Measurements from ENCODE around the gene KCNB1. TPM values are rescaled to one million over a fixed set of nuclear protein-coding genes. Genes with fewer than 3 reads are reported as not detected.

KCNB1 gene
- total and polyA plus RNA-seq, 11 donors, result 0.72 to 4.9 (median 1.3) TPM

DNA sequence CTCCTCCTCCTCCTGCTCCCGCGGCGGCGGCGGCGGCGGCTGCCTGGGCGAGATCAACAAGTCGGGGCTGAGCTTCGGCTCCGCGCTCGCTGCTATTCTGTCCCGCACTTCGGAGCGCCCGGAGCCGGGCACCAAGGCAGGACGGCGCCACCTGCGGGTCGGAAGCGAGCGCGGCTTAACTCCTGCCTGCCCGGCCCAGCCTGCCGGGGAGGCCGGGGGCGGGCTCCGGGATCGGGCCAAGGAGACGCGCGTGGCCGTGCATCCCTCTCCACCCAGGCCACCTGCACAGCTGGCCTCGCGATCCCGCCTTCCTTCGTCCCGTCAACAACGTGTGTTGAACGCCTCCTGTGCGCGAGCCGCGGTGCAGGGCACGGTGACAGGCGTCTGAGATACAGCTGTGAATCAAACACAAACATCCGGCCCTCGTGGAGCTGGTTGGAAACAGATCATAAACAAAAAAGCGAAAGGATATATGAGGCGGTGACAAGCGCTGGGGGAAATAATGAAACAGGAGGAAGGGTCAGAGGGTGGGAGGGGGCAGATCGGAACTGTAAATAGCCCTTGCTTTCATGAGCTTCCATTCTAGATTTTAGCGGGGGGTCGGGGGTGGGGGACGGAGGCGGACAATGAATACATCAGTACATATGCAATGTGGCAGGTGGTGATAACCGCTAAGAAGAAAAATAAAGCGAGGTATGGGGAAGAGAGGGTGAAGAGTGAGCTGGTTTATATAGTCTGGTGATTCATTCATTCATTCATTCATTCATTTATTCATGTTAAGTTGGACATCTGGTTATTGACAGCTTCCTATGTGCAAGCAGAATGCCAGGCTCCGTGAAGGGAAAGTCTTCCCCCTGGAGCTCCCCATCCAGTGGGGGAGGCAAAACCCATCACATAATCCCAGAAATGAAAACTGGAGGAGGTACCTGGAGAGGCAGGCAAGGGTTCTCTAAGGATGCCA lies 2.0 kb upstream of the KCNB1 start:
- H3K27ac ChIP-seq, result peak overlapping the region in 1 of 12 donors; percentile 57
- DNase-seq (peak; percentile 75 to 89 (median 77)), ATAC-seq (peak; percentile 73 to 92 (median 90))
- peak overlapping the region in 11 of 12 donors; percentile 31 to 64 (median 48) for H3K4me3 ChIP-seq
- H3K27me3 ChIP-seq, result peaks cover 0 to 43% (median 20%) of the 10 kb centered on the region in 9 donors
- intact Hi-C loops (cut with DNase I), result loop anchor here (1.0 to 5.0 kb wide), 8 partner anchors 48 to 152 kb away; no protein-coding TSS in a partner anchor
- H3K36me3 ChIP-seq, result no peaks in the 10 kb centered on the region
- no peaks in the 10 kb centered on the region for H3K9me3 ChIP-seq
- TF ChIP-seq CTCF (IDR thresholded peaks at IDR 0.05) (peak; percentile 63 to 88 (median 80)), POLR2A (IDR thresholded peaks at IDR 0.05) (no peak)
- H3K4me1 ChIP-seq, result peaks cover 0 to 27% (median 13%) of the 10 kb centered on the region in 12 donors
- WGBS, 4 donors, result 1 to 2% (median 1%) methylated on average over 44 to 61 of the region's 61 CpGs

DNA sequence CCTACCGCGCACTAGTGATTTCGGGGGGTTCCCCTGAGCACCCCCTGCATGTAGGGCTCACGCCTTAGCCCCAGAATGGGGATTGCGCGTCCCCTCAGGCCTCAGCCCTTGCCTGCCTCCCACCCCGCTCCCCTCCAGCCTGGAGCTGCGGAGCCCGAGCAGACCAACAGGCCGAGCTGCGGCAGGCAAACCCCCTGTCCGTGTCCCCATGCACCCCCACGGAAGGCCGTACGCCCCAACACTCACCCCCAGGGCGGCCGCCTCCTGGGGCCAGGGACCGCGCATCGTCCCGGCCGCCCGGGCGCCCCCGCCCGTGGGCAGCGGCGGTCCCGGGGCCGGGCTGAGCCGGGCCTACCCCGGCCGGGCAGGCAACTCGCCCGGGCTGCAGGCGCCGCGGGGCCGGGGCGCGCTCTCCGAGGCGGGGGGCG lies 1.2 kb upstream of the KCNB1 start:
- H3K27ac ChIP-seq, result peak overlapping the region in 1 of 12 donors; percentile 77
- no peaks in the 10 kb centered on the region for H3K9me3 ChIP-seq
- TF ChIP-seq CTCF (IDR thresholded peaks at IDR 0.05), result no peak
- no peak for TF ChIP-seq POLR2A (IDR thresholded peaks at IDR 0.05)
- 1% methylated on average over 16 to 44 of the region's 44 CpGs for whole genome bisulfite sequencing, 4 donors
- no peaks in the 10 kb centered on the region for H3K36me3 ChIP-seq
- ATAC-seq (no peak), DNase-seq (no peak)
- intact Hi-C loops (cut with DNase I), result loop anchor here (1.0 to 5.0 kb wide), 7 partner anchors 49 to 149 kb away; no protein-coding TSS in a partner anchor
- H3K4me1 ChIP-seq, result peaks cover 0 to 27% (median 13%) of the 10 kb centered on the region in 12 donors
- peaks cover 0 to 43% (median 16%) of the 10 kb centered on the region in 9 donors for H3K27me3 ChIP-seq
- H3K4me3 ChIP-seq, result peak overlapping the region in 11 of 12 donors; percentile 22 to 64 (median 47)

GRCh38 chr20:49483018-49483695 lies 689 bp upstream of the KCNB1 start:
- H3K36me3 ChIP-seq, result no peaks in the 10 kb centered on the region
- DNase-seq, result no peak
- H3K4me1 ChIP-seq, result peaks cover 0 to 27% (median 13%) of the 10 kb centered on the region in 12 donors
- peaks cover 0 to 43% (median 16%) of the 10 kb centered on the region in 9 donors for H3K27me3 ChIP-seq
- TF ChIP-seq POLR2A (IDR thresholded peaks at IDR 0.05) (no peak), CTCF (IDR thresholded peaks at IDR 0.05) (no peak)
- WGBS, 4 donors, result 2 to 3% (median 3%) methylated on average over 26 to 27 of the region's 27 CpGs
- intact Hi-C loops (cut with DNase I), result loop anchor here in 7 of 10 donors (2.0 to 5.0 kb wide), 4 partner anchors 49 to 148 kb away; no protein-coding TSS in a partner anchor
- peak overlapping the region in 11 of 12 donors; percentile 22 to 64 (median 47) for H3K4me3 ChIP-seq
- no peaks in the 10 kb centered on the region for H3K9me3 ChIP-seq
- H3K27ac ChIP-seq, result peak overlapping the region in 1 of 12 donors; percentile 77
- no peak for ATAC-seq

Data from heart left ventricle (tissue), 16 donors.